Activated CD4-positive, alpha-beta T cell treated with anti-CD3 and anti-CD28 coated beads, Interleukin-2, amount 50 U/mL, for 48 hours (primary cell): ENCODE data around the gene TEX12.
"Not testable (repeated sequence)": the region's sequence is repeated elsewhere in the genome, so short reads cannot be mapped to it uniquely, and the experiment has no call there.

Source experiments
- DNase-seq, 2 experiments: peaks; one replicate each; pipeline ENCODE4 v3.0.0-alpha.2; 2020

Gene TEX12

GRCh38 chr11:112167145-112167544 is at the start of gene TEX12:
Gene TEX12 (plus strand): TSS chr11:112167372. CDS start chr11:112169269, 1,897 bp downstream.
- DNase-seq: no peak

GRCh38 chr11:112118176-112118575 is 49.0 kb upstream of the TEX12 start:
- no peak for DNase-seq

GRCh38 chr11:112121981-112122615 is 45.1 kb upstream of the TEX12 start:
- no peak for DNase-seq

GRCh38 chr11:112123129-112123528 is 44.0 kb upstream of the TEX12 start:
- DNase-seq: no peak

GRCh38 chr11:112127056-112127455 is 40.1 kb upstream of the TEX12 start:
- DNase-seq: no peak

GRCh38 chr11:112128483-112129121 is 38.6 kb upstream of the TEX12 start:
- DNase-seq: no peak

- no peak for DNase-seq
These were observed 37.5 kb upstream of the TEX12 start for GRCh38 chr11:112129656-112130055.

- no peak for DNase-seq
These were observed 34.4 kb upstream of the TEX12 start for GRCh38 chr11:112132737-112133136.

GRCh38 chr11:112134473-112134872 is 32.7 kb upstream of the TEX12 start:
- DNase-seq: no peak

- DNase-seq: no peak
These were observed 23.6 kb upstream of the TEX12 start for GRCh38 chr11:112143597-112143996.

- no peak for DNase-seq
These were observed 16.7 kb upstream of the TEX12 start for GRCh38 chr11:112150517-112150916.

GRCh38 chr11:112156153-112156955 is 10.8 kb upstream of the TEX12 start:
- no peak for DNase-seq

GRCh38 chr11:112156956-112157766 is 10.0 kb upstream of the TEX12 start:
- no peak for DNase-seq

- DNase-seq: no peak
These were observed 7.8 kb upstream of the TEX12 start for GRCh38 chr11:112159098-112160065.

GRCh38 chr11:112160091-112160848 is 6.9 kb upstream of the TEX12 start:
- no peak for DNase-seq

- no peak for DNase-seq
These were observed 6.2 kb upstream of the TEX12 start for GRCh38 chr11:112161012-112161411.

- DNase-seq: not testable (repeated sequence)
These were observed 5.0 kb upstream of the TEX12 start for GRCh38 chr11:112162200-112162599.

- no peak for DNase-seq
These were observed 4.2 kb upstream of the TEX12 start for GRCh38 chr11:112162761-112163546.

- DNase-seq: no peak
These were observed 3.1 kb upstream of the TEX12 start, which contains the start of gene IL18 for GRCh38 chr11:112163875-112164685. Gene IL18 (minus strand): TSS chr11:112164094. CDS start chr11:112155053, 9,041 bp downstream.
